GM23338 (cell line): Measurements from ENCODE around the gene ANO4. TPM values are rescaled to one million over a fixed set of nuclear protein-coding genes. Genes with fewer than 3 reads are reported as not detected.

ENCODE experiments used
- ATAC-seq: fragments of 200-7000 bp; cut with Tn5 transposase; 3 replicates; pipeline ENCODE4 v1.9.1; 2020
- DNase-seq: peaks from one replicate; pipeline ENCODE4 v3.0.0-alpha.2; 2015; ENCODE audit warnings: low spot score
- H2AFZ ChIP-seq: fragments of 200-600 bp; sonication (generic); 2 replicates; pipeline ENCODE4 v1.8.0; 2016; ENCODE audit warnings: antibody characterized with exemption, mild to moderate bottlenecking, moderate library complexity
- H3F3A ChIP-seq: fragments of 200-600 bp; sonication (generic); replicated peaks from 2 replicates; pipeline ENCODE4 v1.8.0; 2017; ENCODE audit warnings: antibody characterized with exemption, mixed run types, low read depth
- H3K27ac ChIP-seq: fragments of 200-600 bp; sonication (generic); 2 replicates; pipeline ENCODE4 v1.6.1; 2016; ENCODE audit warnings: low read depth
- H3K27me3 ChIP-seq: fragments of 200-600 bp; sonication (generic); 2 replicates; pipeline ENCODE4 v1.8.0; 2016; ENCODE audit warnings: mild to moderate bottlenecking, mixed run types, moderate library complexity; ENCODE audit not compliant: insufficient read depth
- H3K36me3 ChIP-seq: fragments of 200-600 bp; sonication (generic); 2 replicates; pipeline ENCODE4 v1.8.0; 2016; ENCODE audit warnings: mild to moderate bottlenecking; ENCODE audit not compliant: insufficient read depth
- H3K4me1 ChIP-seq: fragments of 200-600 bp; sonication (generic); 2 replicates; pipeline ENCODE4 v1.8.0; 2016; ENCODE audit warnings: mild to moderate bottlenecking, moderate library complexity; ENCODE audit not compliant: insufficient read depth
- H3K4me2 ChIP-seq: fragments of 200-600 bp; sonication (generic); 2 replicates; pipeline ENCODE4 v1.7.1; 2017; ENCODE audit warnings: mixed run types
- H3K4me3 ChIP-seq: fragments of 200-600 bp; sonication (generic); 2 replicates; pipeline ENCODE4 v1.6.1; 2016; ENCODE audit warnings: mixed run types
- H3K79me2 ChIP-seq: fragments of 200-600 bp; sonication (generic); replicated peaks from 2 replicates; pipeline ENCODE4 v1.8.0; 2017; ENCODE audit warnings: mild to moderate bottlenecking; ENCODE audit not compliant: insufficient read depth
- H3K9me2 ChIP-seq: fragments of 200-600 bp; sonication (generic); 2 replicates; pipeline ENCODE4 v1.8.0; 2017; ENCODE audit not compliant: insufficient read depth
- H4K20me1 ChIP-seq: fragments of 200-600 bp; sonication (generic); replicated peaks from 2 replicates; pipeline ENCODE4 v1.8.0; 2017; ENCODE audit warnings: mild to moderate bottlenecking; ENCODE audit not compliant: insufficient read depth
- H3K27ac Mint-ChIP-seq: 2 replicates; pipeline ENCODE4 v1.8.0; 2020; ENCODE audit warnings: inconsistent platforms, mild to moderate bottlenecking, moderate library complexity, mixed read lengths
- H3K27me3 Mint-ChIP-seq: 3 replicates; pipeline ENCODE4 v1.8.0; 2022; ENCODE audit warnings: low read depth, mild to moderate bottlenecking, moderate library complexity, mixed read lengths, inconsistent platforms; ENCODE audit not compliant: insufficient read depth, poor library complexity
- H3K36me3 Mint-ChIP-seq: 3 replicates; pipeline ENCODE4 v1.8.0; 2021; ENCODE audit warnings: low read depth, mild to moderate bottlenecking, inconsistent platforms, moderate library complexity, mixed read lengths
- H3K4me1 Mint-ChIP-seq: 3 replicates; pipeline ENCODE4 v1.8.0; 2020; ENCODE audit warnings: mild to moderate bottlenecking, inconsistent platforms, mixed read lengths
- H3K4me3 Mint-ChIP-seq: 3 replicates; pipeline ENCODE4 v1.8.0; 2021; ENCODE audit warnings: moderate library complexity, mild to moderate bottlenecking, inconsistent platforms, mixed read lengths
- H3K9me3 Mint-ChIP-seq: 3 replicates; pipeline ENCODE4 v1.8.0; 2020; ENCODE audit warnings: moderate library complexity, mild to moderate bottlenecking, inconsistent platforms, mixed read lengths
- EZH2 ChIP-seq: fragments of 200-600 bp; sonication (generic); IDR thresholded peaks from one replicate; pipeline ENCODE4 v1.8.0; 2017; ENCODE audit warnings: antibody characterized with exemption, mild to moderate bottlenecking, low read depth; ENCODE audit not compliant: unreplicated experiment
- NANOG ChIP-seq: IDR thresholded peaks from 2 replicates; pipeline ENCODE4 v1.6.1; 2016; ENCODE audit warnings: antibody characterized with exemption, borderline replicate concordance
- ZNF114 ChIP-seq: fragments of 250-450 bp; sonication (Bioruptor Pico); IDR thresholded peaks from 2 replicates; pipeline ENCODE4 v1.5.0; 2020; ENCODE audit warnings: mild to moderate bottlenecking, moderate library complexity
- ZNF331 ChIP-seq: fragments of 250-450 bp; sonication (Bioruptor Pico); IDR thresholded peaks from 2 replicates; pipeline ENCODE4 v1.5.0; 2020; ENCODE audit warnings: low read depth, mild to moderate bottlenecking, moderate library complexity
- polyA plus RNA-seq: library from polyadenylated mRNA; unstranded; fragments of >200 nt; fragmentation: Nextera tagmentation; extraction: Ambion mirVana; gene quantifications from 2 replicates; pipeline ENCODE4 v1.2.1, GENCODE V29; 2016
- total RNA-seq: library from RNA; depleted of rRNA; stranded (reverse); fragments of >200 nt; shearing (Covaris generic); gene quantifications from 2 replicates; pipeline ENCODE4 v1.2.3, GENCODE V29; 2014
- TF ChIP-seq, protein P1 (sequence below): fragments of 250-450 bp; sonication (Bioruptor Pico); IDR thresholded peaks from 2 replicates; pipeline ENCODE4 v1.5.0; 2020; ENCODE audit warnings: mild to moderate bottlenecking, moderate library complexity
- TF ChIP-seq, protein P2 (sequence below), 2 experiments: fragments of 200-600 bp in 1 of 2; sonication (generic) in 1 of 2; conservative IDR thresholded peaks; 2 replicates each; pipeline versions ENCODE4 v1.5.1 to v1.6.1; 2016 to 2017; ENCODE audit warnings: antibody characterized with exemption in 2 of 2, low read depth in 2 of 2, mild to moderate bottlenecking in 2 of 2, moderate library complexity in 1 of 2
- TF ChIP-seq, protein P3 (sequence below): IDR thresholded peaks from 2 replicates; pipeline ENCODE4 v1.6.1; 2016; ENCODE audit warnings: antibody characterized with exemption

Gene ANO4
- total and polyA plus RNA-seq, 2 experiments from 2014 or later, result 1.7 to 8.7 TPM

DNA sequence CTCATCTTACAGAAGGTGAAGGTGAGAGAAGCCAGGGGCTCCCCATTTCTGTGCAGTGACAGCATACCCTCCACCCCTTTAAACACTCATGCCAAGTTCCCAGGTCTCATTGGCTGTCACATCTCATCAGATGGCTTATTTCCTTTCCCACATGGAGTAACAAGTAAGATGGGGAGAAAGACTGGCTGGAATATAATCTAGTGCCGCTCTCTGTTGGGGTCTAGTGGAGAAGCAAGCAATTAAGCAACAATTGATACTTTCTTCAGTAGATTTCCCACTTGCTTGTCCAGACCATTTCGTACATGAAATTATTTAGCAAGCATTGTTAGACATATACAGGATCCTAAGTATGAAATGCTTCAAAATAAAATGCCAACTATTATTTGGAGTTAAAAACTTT, 323.3 kb downstream of the ANO4 start (continued):
- TF ChIP-seq, protein P1, sequence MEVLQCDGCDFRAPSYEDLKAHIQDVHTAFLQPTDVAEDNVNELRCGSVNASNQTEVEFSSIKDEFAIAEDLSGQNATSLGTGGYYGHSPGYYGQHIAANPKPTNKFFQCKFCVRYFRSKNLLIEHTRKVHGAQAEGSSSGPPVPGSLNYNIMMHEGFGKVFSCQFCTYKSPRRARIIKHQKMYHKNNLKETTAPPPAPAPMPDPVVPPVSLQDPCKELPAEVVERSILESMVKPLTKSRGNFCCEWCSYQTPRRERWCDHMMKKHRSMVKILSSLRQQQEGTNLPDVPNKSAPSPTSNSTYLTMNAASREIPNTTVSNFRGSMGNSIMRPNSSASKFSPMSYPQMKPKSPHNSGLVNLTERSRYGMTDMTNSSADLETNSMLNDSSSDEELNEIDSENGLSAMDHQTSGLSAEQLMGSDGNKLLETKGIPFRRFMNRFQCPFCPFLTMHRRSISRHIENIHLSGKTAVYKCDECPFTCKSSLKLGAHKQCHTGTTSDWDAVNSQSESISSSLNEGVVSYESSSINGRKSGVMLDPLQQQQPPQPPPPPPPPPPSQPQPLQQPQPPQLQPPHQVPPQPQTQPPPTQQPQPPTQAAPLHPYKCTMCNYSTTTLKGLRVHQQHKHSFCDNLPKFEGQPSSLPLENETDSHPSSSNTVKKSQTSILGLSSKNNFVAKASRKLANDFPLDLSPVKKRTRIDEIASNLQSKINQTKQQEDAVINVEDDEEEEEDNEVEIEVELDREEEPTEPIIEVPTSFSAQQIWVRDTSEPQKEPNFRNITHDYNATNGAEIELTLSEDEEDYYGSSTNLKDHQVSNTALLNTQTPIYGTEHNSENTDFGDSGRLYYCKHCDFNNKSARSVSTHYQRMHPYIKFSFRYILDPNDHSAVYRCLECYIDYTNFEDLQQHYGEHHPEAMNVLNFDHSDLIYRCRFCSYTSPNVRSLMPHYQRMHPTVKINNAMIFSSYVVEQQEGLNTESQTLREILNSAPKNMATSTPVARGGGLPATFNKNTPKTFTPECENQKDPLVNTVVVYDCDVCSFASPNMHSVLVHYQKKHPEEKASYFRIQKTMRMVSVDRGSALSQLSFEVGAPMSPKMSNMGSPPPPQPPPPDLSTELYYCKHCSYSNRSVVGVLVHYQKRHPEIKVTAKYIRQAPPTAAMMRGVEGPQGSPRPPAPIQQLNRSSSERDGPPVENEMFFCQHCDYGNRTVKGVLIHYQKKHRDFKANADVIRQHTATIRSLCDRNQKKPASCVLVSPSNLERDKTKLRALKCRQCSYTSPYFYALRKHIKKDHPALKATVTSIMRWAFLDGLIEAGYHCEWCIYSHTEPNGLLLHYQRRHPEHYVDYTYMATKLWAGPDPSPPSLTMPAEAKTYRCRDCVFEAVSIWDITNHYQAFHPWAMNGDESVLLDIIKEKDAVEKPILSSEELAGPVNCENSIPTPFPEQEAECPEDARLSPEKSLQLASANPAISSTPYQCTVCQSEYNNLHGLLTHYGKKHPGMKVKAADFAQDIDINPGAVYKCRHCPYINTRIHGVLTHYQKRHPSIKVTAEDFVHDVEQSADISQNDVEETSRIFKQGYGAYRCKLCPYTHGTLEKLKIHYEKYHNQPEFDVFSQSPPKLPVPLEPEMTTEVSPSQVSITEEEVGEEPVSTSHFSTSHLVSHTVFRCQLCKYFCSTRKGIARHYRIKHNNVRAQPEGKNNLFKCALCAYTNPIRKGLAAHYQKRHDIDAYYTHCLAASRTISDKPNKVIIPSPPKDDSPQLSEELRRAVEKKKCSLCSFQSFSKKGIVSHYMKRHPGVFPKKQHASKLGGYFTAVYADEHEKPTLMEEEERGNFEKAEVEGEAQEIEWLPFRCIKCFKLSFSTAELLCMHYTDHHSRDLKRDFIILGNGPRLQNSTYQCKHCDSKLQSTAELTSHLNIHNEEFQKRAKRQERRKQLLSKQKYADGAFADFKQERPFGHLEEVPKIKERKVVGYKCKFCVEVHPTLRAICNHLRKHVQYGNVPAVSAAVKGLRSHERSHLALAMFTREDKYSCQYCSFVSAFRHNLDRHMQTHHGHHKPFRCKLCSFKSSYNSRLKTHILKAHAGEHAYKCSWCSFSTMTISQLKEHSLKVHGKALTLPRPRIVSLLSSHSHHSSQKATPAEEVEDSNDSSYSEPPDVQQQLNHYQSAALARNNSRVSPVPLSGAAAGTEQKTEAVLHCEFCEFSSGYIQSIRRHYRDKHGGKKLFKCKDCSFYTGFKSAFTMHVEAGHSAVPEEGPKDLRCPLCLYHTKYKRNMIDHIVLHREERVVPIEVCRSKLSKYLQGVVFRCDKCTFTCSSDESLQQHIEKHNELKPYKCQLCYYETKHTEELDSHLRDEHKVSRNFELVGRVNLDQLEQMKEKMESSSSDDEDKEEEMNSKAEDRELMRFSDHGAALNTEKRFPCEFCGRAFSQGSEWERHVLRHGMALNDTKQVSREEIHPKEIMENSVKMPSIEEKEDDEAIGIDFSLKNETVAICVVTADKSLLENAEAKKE (CRISPR knock-in tag), result no peak
- TF ChIP-seq EZH2, result no peak

DNA sequence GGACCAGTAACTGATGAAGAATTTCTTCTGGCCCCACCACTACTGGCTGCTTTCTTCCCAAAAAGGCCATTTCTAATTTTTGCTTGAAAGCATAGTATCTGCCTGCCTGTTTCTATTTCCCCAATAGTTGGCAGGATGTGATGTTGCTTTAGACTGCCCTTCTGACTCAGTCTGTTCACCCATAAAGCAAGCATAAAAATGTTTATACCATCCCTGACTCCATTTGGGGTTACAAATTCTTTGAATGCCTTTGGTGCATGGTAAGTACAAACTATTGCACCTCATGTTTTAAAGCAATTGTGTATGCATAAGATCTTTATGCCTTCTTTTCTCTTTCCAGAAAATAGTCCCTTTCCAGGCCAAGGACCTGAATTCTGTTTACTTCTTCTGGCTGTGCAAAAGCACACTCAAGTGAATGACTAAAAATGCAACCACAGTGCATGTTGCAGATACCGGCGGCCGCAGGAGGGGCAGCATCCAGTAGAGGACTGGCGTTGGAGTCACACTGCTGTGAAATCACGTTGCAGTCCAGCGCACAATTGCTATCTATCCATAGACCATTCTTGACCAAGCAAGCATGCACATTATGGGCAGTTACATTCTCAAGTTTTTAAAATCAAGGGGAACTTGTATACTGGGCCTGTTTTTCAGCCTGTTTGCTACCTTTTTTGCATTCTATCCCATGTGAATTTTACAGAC, 333.1 kb downstream of the ANO4 start:
- no peak for DNase-seq
- no peak overlapping the region for H3K4me2 ChIP-seq
- no peak overlapping the region for H3K4me3 Mint-ChIP-seq
- no peaks in the 10 kb centered on the region for H3K79me2 ChIP-seq
- no peak overlapping the region for H2AFZ ChIP-seq
- no peak overlapping the region for H3K27ac Mint-ChIP-seq
- H3K27me3 ChIP-seq, result no peaks in the 10 kb centered on the region
- H3K4me1 ChIP-seq, result no peaks in the 10 kb centered on the region
- H4K20me1 ChIP-seq, result no peaks in the 10 kb centered on the region
- no peaks in the 10 kb centered on the region for H3K27me3 Mint-ChIP-seq
- no peaks in the 10 kb centered on the region for H3K4me1 Mint-ChIP-seq
- no peak overlapping the region for H3K27ac ChIP-seq
- no peaks in the 10 kb centered on the region; the same call in 2 of the 3 replicates for H3K9me3 Mint-ChIP-seq
- H3K9me2 ChIP-seq, result no peaks in the 10 kb centered on the region
- no peaks in the 10 kb centered on the region for H3F3A ChIP-seq
- no peak overlapping the region for H3K4me3 ChIP-seq
- ATAC-seq, result no peak
- no peaks in the 10 kb centered on the region for H3K36me3 Mint-ChIP-seq
- H3K36me3 ChIP-seq, result no peaks in the 10 kb centered on the region
- TF ChIP-seq ZNF114 (CRISPR knock-in tag) (no peak), ZNF331 (CRISPR knock-in tag) (no peak), NANOG (no peak)
- TF ChIP-seq, protein P2, sequence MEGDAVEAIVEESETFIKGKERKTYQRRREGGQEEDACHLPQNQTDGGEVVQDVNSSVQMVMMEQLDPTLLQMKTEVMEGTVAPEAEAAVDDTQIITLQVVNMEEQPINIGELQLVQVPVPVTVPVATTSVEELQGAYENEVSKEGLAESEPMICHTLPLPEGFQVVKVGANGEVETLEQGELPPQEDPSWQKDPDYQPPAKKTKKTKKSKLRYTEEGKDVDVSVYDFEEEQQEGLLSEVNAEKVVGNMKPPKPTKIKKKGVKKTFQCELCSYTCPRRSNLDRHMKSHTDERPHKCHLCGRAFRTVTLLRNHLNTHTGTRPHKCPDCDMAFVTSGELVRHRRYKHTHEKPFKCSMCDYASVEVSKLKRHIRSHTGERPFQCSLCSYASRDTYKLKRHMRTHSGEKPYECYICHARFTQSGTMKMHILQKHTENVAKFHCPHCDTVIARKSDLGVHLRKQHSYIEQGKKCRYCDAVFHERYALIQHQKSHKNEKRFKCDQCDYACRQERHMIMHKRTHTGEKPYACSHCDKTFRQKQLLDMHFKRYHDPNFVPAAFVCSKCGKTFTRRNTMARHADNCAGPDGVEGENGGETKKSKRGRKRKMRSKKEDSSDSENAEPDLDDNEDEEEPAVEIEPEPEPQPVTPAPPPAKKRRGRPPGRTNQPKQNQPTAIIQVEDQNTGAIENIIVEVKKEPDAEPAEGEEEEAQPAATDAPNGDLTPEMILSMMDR (conservative IDR thresholded peaks at IDR 0.05; ENCODE audit: low read depth in 2 of 2), result no peak
- TF ChIP-seq, protein P3, sequence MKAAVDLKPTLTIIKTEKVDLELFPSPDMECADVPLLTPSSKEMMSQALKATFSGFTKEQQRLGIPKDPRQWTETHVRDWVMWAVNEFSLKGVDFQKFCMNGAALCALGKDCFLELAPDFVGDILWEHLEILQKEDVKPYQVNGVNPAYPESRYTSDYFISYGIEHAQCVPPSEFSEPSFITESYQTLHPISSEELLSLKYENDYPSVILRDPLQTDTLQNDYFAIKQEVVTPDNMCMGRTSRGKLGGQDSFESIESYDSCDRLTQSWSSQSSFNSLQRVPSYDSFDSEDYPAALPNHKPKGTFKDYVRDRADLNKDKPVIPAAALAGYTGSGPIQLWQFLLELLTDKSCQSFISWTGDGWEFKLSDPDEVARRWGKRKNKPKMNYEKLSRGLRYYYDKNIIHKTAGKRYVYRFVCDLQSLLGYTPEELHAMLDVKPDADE, result no peak
